ENCODE data around the gene UBE4B. TPM values are rescaled to one million over a fixed set of nuclear protein-coding genes. Genes with fewer than 3 reads are reported as not detected.

The UBE4B gene
- total and polyA plus RNA-seq, 10 of the 15 experiments (the other 5 are each of a cell fraction or from before 2014, with no cell fraction given): 2.9 to 32.6 (median 20.7) TPM

- 82% methylated on average over 7 of the region's 8 CpGs for WGBS (ENCODE audit: insufficient coverage, insufficient replicate concordance, low lambda C conversion rate, missing lambda C conversion rate)
- ChIA-PET CTCF (interaction anchor here (0.6 to 2.4 kb wide), 10 partner anchors 10 to 287 kb away, joined by 3 to 10 read pairs (median 4); no protein-coding TSS in a partner anchor), SMC1A (ENCODE audit: uncharacterized antibody, unreplicated experiment) (interaction anchor here (1.1 to 1.3 kb wide), 3 partner anchors 18 to 202 kb away, joined by 3 read pairs; no protein-coding TSS in a partner anchor), RAD21 (ENCODE audit: unreplicated experiment) (interaction anchor here (0.7 kb wide), 1 partner anchor 215 kb away, joined by 3 read pairs; no protein-coding TSS in a partner anchor), POLR2A (interaction anchor here (0.6 to 0.7 kb wide), 3 partner anchors 58 to 503 kb away, joined by 3 to 5 read pairs (median 3); no protein-coding TSS in a partner anchor)
- Histone ChIP-seq H4K20me1 (ENCODE audit: control insufficient read depth, insufficient read depth) (no peaks in the 10 kb centered on the region), H3K4me2 (ENCODE audit: control insufficient read depth, insufficient read depth) (no peak overlapping the region), H3K36me3 (ENCODE audit: control insufficient read depth in 2 of 2, insufficient read depth in 2 of 2, low read length in 1 of 2) (no peaks in the 10 kb centered on the region; a peak in 1 of 4 replicates), H3K79me2 (ENCODE audit: control insufficient read depth, insufficient read depth, low read length) (no peaks in the 10 kb centered on the region), H3K9me3 (replicated peaks; ENCODE audit: control insufficient read depth, insufficient read depth, low read length) (no peaks in the 10 kb centered on the region), H2AFZ (ENCODE audit: control insufficient read depth, low read depth, low read length) (no peak overlapping the region), H3K4me1 (ENCODE audit: control insufficient read depth, insufficient read depth, low read length) (no peaks in the 10 kb centered on the region), H3K9ac (ENCODE audit: control insufficient read depth, insufficient read depth, low read length) (no peak overlapping the region), H3K27ac (ENCODE audit: control insufficient read depth, insufficient read depth) (no peak overlapping the region), H3K27me3 (replicated peaks in 1 of 2; ENCODE audit: control insufficient read depth in 2 of 2, insufficient read depth in 2 of 2, low read length in 1 of 2) (no peaks in the 10 kb centered on the region), H3K4me3 (no peak overlapping the region)
- in situ Hi-C loops (cut with MboI): no loop called here
- ATAC-seq (peak; percentile 63), FAIRE-seq (no peak), DNase-seq (ENCODE audit: low read depth, low spot score) (no peak)
- no TSS peak for BruUV-seq (replicated peaks)
- intact Hi-C loops (cut with micrococcal nuclease; ENCODE audit: unreplicated experiment): no loop called here
- TF ChIP-seq LARP7 (IDR thresholded peaks at IDR 0.05): no peak
- no peak for TF ChIP-seq CBX3 (IDR thresholded peaks at IDR 0.05; ENCODE audit: borderline replicate concordance, low read depth)
- TF ChIP-seq BCLAF1 (IDR thresholded peaks at IDR 0.05): no peak
- TF ChIP-seq PKNOX1 (IDR thresholded peaks at IDR 0.05): no peak
- TF ChIP-seq RAD21 (IDR thresholded peaks at IDR 0.05; ENCODE audit: insufficient read depth, low read depth, low read length): peak; percentile 61
- no peak for TF ChIP-seq MTA2 (IDR thresholded peaks at IDR 0.05; ENCODE audit: low read depth)
- TF ChIP-seq ZNF687 (IDR thresholded peaks at IDR 0.05): no peak
- TF ChIP-seq ZNF217 (IDR thresholded peaks at IDR 0.05): no peak
- no peak for TF ChIP-seq USF2 (IDR thresholded peaks at IDR 0.05; ENCODE audit: borderline replicate concordance, low read depth, low read length)
- TF ChIP-seq EP300 (IDR thresholded peaks at IDR 0.05; ENCODE audit: borderline replicate concordance in 1 of 2, control insufficient read depth in 1 of 2, low read depth in 2 of 2, low read length in 2 of 2): no peak
- peak; percentile 14; the same call in 1 of the 2 replicates for TF ChIP-seq SMC3 (IDR thresholded peaks at IDR 0.05; ENCODE audit: borderline replicate concordance, low read length)
Measured at GRCh38 chr1:10152709-10153284, 120.0 kb downstream of the UBE4B start.
